Measurements from ENCODE around the gene CST3.

- TF ChIP-seq CTCF (IDR thresholded peaks at IDR 0.05) (no peak), POLR2A (IDR thresholded peaks at IDR 0.05) (no peak)
Observed at GRCh38 chr20:23604306-23604705, 33.4 kb downstream of the CST3 start.
